Measurements from ENCODE around the gene CCDC85A.
A peak's percentile ranks its signal among the peaks of the same experiment; 100 is the strongest.
"Not testable (repeated sequence)": the region's sequence is repeated elsewhere in the genome, so short reads cannot be mapped to it uniquely, and the experiment has no call there.

Gene CCDC85A

GRCh38 chr2:56183643-56184499 is at the start of gene CCDC85A:
Gene CCDC85A (plus strand): TSS chr2:56183990. CDS start chr2:56184625, 635 bp downstream.
- DNase-seq (ENCODE audit: low read depth, low spot score): peak; percentile 67
- Histone ChIP-seq H3K36me3 (ENCODE audit: insufficient read depth, insufficient read length, low read length) (no peaks in the 10 kb centered on the region), H3K27me3 (ENCODE audit: insufficient read depth, insufficient read length) (peaks cover 96% of the 10 kb centered on the region), H3K4me3 (ENCODE audit: insufficient read length, low read depth) (peak within 1 kb of the TSS; percentile 42), H3K4me1 (ENCODE audit: insufficient read depth, insufficient read length) (peaks cover 2% of the 10 kb centered on the region), H3K9ac (ENCODE audit: insufficient read length, low read depth) (peak within 1 kb of the TSS; percentile 10), H3K9me3 (ENCODE audit: insufficient read depth, low read length) (no peaks in the 10 kb centered on the region)
- no peak for TF ChIP-seq SUZ12 (IDR thresholded peaks at IDR 0.05; ENCODE audit: extremely low read depth, insufficient read depth, insufficient read length)
- no peak for TF ChIP-seq YY1 (IDR thresholded peaks at IDR 0.05; ENCODE audit: insufficient read depth, insufficient read length)
- TF ChIP-seq ZNF274 (IDR thresholded peaks at IDR 0.05; ENCODE audit: low read depth, low read length): no peak

GRCh38 chr2:56134861-56135260 is 48.9 kb upstream of the CCDC85A start:
- no peak for DNase-seq (ENCODE audit: low read depth, low spot score)
- no peaks in the 10 kb centered on the region for H3K27me3 ChIP-seq (ENCODE audit: insufficient read depth, insufficient read length)
- TF ChIP-seq SUZ12 (IDR thresholded peaks at IDR 0.05; ENCODE audit: extremely low read depth, insufficient read depth, insufficient read length): no peak
- no peak for TF ChIP-seq YY1 (IDR thresholded peaks at IDR 0.05; ENCODE audit: insufficient read depth, insufficient read length)
- no peak for TF ChIP-seq ZNF274 (IDR thresholded peaks at IDR 0.05; ENCODE audit: low read depth, low read length)
- no peak overlapping the region for H3K4me3 ChIP-seq (ENCODE audit: insufficient read length, low read depth)
- H3K9ac ChIP-seq (ENCODE audit: insufficient read length, low read depth): no peak overlapping the region
- H3K36me3 ChIP-seq (ENCODE audit: insufficient read depth, insufficient read length, low read length): no peaks in the 10 kb centered on the region
- no peaks in the 10 kb centered on the region for H3K9me3 ChIP-seq (ENCODE audit: insufficient read depth, low read length)
- no peaks in the 10 kb centered on the region for H3K4me1 ChIP-seq (ENCODE audit: insufficient read depth, insufficient read length)

GRCh38 chr2:56142497-56143061 is 41.2 kb upstream of the CCDC85A start:
- not testable (repeated sequence) for H3K27me3 ChIP-seq (ENCODE audit: insufficient read depth, insufficient read length); H3K9ac ChIP-seq (ENCODE audit: insufficient read length, low read depth); H3K9me3 ChIP-seq (ENCODE audit: insufficient read depth, low read length); H3K4me3 ChIP-seq (ENCODE audit: insufficient read length, low read depth); H3K4me1 ChIP-seq (ENCODE audit: insufficient read depth, insufficient read length); H3K36me3 ChIP-seq (ENCODE audit: insufficient read depth, insufficient read length, low read length)
- peak; percentile 44 for DNase-seq (ENCODE audit: low read depth, low spot score)

GRCh38 chr2:56147907-56148306 is 35.9 kb upstream of the CCDC85A start:
- Histone ChIP-seq H3K27me3 (ENCODE audit: insufficient read depth, insufficient read length) (no peaks in the 10 kb centered on the region), H3K4me1 (ENCODE audit: insufficient read depth, insufficient read length) (no peaks in the 10 kb centered on the region), H3K4me3 (ENCODE audit: insufficient read length, low read depth) (no peak overlapping the region), H3K36me3 (ENCODE audit: insufficient read depth, insufficient read length, low read length) (no peaks in the 10 kb centered on the region), H3K9ac (ENCODE audit: insufficient read length, low read depth) (no peak overlapping the region), H3K9me3 (ENCODE audit: insufficient read depth, low read length) (no peaks in the 10 kb centered on the region)
- DNase-seq (ENCODE audit: low read depth, low spot score): no peak
- TF ChIP-seq SUZ12 (IDR thresholded peaks at IDR 0.05; ENCODE audit: extremely low read depth, insufficient read depth, insufficient read length) (no peak), ZNF274 (IDR thresholded peaks at IDR 0.05; ENCODE audit: low read depth, low read length) (no peak), YY1 (IDR thresholded peaks at IDR 0.05; ENCODE audit: insufficient read depth, insufficient read length) (no peak)

- Histone ChIP-seq H3K9ac (ENCODE audit: insufficient read length, low read depth) (no peak overlapping the region), H3K9me3 (ENCODE audit: insufficient read depth, low read length) (no peaks in the 10 kb centered on the region), H3K36me3 (ENCODE audit: insufficient read depth, insufficient read length, low read length) (no peaks in the 10 kb centered on the region), H3K27me3 (ENCODE audit: insufficient read depth, insufficient read length) (no peaks in the 10 kb centered on the region), H3K4me3 (ENCODE audit: insufficient read length, low read depth) (no peak overlapping the region), H3K4me1 (ENCODE audit: insufficient read depth, insufficient read length) (no peaks in the 10 kb centered on the region)
- TF ChIP-seq ZNF274 (IDR thresholded peaks at IDR 0.05; ENCODE audit: low read depth, low read length): no peak
- no peak for TF ChIP-seq SUZ12 (IDR thresholded peaks at IDR 0.05; ENCODE audit: extremely low read depth, insufficient read depth, insufficient read length)
- TF ChIP-seq YY1 (IDR thresholded peaks at IDR 0.05; ENCODE audit: insufficient read depth, insufficient read length): no peak
- DNase-seq (ENCODE audit: low read depth, low spot score): no peak
Measured at GRCh38 chr2:56148825-56149224, 35.0 kb upstream of the CCDC85A start.

- Histone ChIP-seq H3K4me3 (ENCODE audit: insufficient read length, low read depth) (no peak overlapping the region), H3K36me3 (ENCODE audit: insufficient read depth, insufficient read length, low read length) (no peaks in the 10 kb centered on the region), H3K27me3 (ENCODE audit: insufficient read depth, insufficient read length) (no peaks in the 10 kb centered on the region), H3K9me3 (ENCODE audit: insufficient read depth, low read length) (no peaks in the 10 kb centered on the region), H3K9ac (ENCODE audit: insufficient read length, low read depth) (no peak overlapping the region), H3K4me1 (ENCODE audit: insufficient read depth, insufficient read length) (no peaks in the 10 kb centered on the region)
- no peak for DNase-seq (ENCODE audit: low read depth, low spot score)
- TF ChIP-seq YY1 (IDR thresholded peaks at IDR 0.05; ENCODE audit: insufficient read depth, insufficient read length) (no peak), ZNF274 (IDR thresholded peaks at IDR 0.05; ENCODE audit: low read depth, low read length) (no peak), SUZ12 (IDR thresholded peaks at IDR 0.05; ENCODE audit: extremely low read depth, insufficient read depth, insufficient read length) (no peak)
Measured at GRCh38 chr2:56151841-56152240, 31.9 kb upstream of the CCDC85A start.

GRCh38 chr2:56155188-56155587 is 28.6 kb upstream of the CCDC85A start:
- DNase-seq (ENCODE audit: low read depth, low spot score): no peak
- H3K4me3 ChIP-seq (ENCODE audit: insufficient read length, low read depth): no peak overlapping the region
- no peaks in the 10 kb centered on the region for H3K4me1 ChIP-seq (ENCODE audit: insufficient read depth, insufficient read length)
- H3K36me3 ChIP-seq (ENCODE audit: insufficient read depth, insufficient read length, low read length): no peaks in the 10 kb centered on the region
- H3K27me3 ChIP-seq (ENCODE audit: insufficient read depth, insufficient read length): no peaks in the 10 kb centered on the region
- H3K9me3 ChIP-seq (ENCODE audit: insufficient read depth, low read length): no peaks in the 10 kb centered on the region; the same call in 1 of the 2 replicates
- H3K9ac ChIP-seq (ENCODE audit: insufficient read length, low read depth): no peak overlapping the region
- TF ChIP-seq ZNF274 (IDR thresholded peaks at IDR 0.05; ENCODE audit: low read depth, low read length) (no peak), SUZ12 (IDR thresholded peaks at IDR 0.05; ENCODE audit: extremely low read depth, insufficient read depth, insufficient read length) (no peak), YY1 (IDR thresholded peaks at IDR 0.05; ENCODE audit: insufficient read depth, insufficient read length) (no peak)

- H3K9me3 ChIP-seq (ENCODE audit: insufficient read depth, low read length); H3K36me3 ChIP-seq (ENCODE audit: insufficient read depth, insufficient read length, low read length); H3K4me3 ChIP-seq (ENCODE audit: insufficient read length, low read depth); H3K27me3 ChIP-seq (ENCODE audit: insufficient read depth, insufficient read length); DNase-seq (ENCODE audit: low read depth, low spot score); H3K4me1 ChIP-seq (ENCODE audit: insufficient read depth, insufficient read length); H3K9ac ChIP-seq (ENCODE audit: insufficient read length, low read depth): not testable (repeated sequence)
Measured at GRCh38 chr2:56159875-56160274, 23.9 kb upstream of the CCDC85A start.

All from NT2/D1 (cell line).